Fibroblast of skin of abdomen (primary cell): ENCODE results near the gene BAHCC1.

Experiments used
- DNase-seq: peaks from one replicate; pipeline ENCODE4 v3.0.0-alpha.2; 2013

BAHCC1 gene

GRCh38 chr17:81398832-81399411 lies 3.7 kb downstream of the BAHCC1 start:
- DNase-seq, result no peak

DNA sequence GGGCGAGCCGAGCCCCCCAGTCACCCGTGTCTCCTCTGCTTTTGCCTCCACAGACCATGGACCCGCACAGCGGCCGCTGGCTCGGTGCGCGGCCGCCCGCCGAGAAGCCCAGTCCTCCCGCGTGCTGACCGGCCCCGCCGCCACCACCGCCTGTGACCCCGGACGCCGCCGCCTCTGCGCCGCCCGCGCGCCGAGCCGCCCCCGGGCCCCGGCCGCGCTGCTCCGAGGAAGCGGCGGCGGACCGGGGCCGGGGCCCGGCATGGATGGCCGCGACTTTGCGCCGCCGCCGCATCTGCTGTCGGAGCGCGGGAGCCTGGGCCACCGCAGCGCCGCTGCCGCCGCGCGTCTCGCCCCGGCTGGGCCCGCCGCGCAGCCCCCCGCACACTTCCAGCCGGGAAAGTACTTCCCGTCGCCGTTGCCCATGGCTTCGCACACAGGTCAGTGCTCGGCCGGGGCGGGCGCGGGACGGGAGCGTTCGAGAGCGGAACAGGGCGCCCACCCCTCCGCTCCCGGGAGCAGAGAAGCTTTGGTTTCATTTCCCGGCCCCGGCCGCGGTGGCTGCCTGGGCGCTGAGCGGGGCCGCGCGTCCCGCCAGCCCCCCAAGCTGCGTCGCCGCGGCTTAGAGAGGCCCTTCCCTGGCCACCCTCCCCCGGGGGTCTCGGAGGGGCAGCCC lies 4.4 kb downstream of the BAHCC1 start:
- no peak for DNase-seq

DNA sequence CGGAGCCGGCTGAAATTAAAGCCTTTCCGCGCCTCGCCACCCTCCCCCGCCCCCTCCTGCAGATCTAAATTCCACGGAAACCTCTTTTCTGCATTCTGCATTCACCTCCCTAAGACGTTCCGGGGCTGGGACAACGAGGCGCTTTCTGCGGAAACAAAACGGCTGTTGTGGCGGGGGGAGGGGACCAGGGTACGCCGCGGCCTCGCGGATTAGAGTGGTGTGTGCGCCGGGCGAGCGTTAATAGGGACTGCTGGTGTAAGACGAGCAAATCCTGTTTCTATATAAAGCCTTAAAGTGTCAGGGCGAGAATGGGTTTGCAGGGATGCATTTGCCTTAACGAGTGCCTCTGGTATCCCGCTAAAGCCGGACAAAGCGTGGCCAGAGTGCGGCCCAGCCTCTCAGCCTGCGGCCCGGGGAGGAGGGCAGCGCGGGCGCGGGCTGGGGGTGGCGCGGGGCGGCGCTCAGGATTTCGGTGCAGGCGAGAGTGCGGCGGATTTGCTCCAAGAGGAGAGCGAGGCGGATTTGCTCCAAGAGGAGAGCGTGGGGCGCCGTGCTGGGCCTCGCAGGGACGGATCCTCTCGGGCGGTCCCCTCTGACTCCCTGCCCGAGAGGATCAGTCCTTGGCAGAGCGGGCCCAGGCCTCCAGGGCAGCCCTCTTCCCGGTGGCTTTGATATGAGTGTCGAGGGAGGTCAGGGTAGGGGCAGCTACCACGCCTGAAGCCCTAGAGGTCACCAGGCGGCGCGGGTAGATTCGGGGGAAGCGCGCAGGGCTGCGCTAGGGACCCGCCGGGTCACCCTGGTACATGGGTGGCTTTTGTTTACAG lies 5.1 kb downstream of the BAHCC1 start:
- DNase-seq, result peak; percentile 71

- DNase-seq, result no peak
Measured at GRCh38 chr17:81400996-81401722, 5.9 kb downstream of the BAHCC1 start.

DNA sequence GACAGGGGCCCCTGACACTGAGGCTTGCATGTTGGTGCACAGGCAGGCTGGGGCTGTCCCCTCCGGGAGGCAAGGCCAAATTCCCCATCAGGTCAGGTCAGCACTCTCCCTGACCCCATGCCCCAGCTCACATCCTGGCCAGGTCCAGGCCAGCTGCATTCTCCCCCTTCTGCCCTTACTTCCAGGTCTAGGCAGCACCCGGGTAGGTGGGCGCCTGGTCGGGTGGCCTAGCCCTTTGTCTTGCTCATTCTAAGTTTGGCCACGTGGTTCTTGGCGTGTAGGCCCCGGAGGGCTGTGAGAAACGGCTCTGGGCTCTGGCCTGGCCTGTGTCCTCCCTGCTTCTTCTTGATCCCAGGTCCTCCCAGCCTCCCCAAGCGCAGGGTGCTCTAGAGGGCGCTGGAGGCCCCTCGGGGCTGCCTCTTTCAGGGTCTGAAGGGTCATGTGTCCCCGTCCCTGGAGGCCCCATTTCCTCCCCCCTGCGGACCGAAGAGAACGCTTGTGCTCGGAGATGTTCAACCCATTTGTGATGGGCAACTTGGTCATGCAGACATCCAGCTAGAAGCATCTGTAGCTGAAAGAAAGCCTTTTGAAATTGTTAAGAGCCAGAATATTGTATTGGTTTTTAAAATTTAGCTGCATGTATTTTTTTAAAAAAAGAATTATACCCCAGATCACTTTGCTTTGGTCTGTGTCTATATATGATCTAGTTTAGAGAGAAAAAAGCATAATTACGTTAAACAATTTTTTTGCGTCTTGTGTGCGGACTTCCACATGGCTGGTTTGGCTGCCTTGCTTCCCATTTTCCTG lies 6.7 kb downstream of the BAHCC1 start:
- peak; percentile 54 for DNase-seq

GRCh38 chr17:81402530-81402941 lies 7.3 kb downstream of the BAHCC1 start:
- DNase-seq, result no peak

- DNase-seq, result peak; percentile 60
Measured at GRCh38 chr17:81402981-81403467, 7.8 kb downstream of the BAHCC1 start.

GRCh38 chr17:81403671-81404534 lies 8.6 kb downstream of the BAHCC1 start:
- DNase-seq, result peak; percentile 43

DNA sequence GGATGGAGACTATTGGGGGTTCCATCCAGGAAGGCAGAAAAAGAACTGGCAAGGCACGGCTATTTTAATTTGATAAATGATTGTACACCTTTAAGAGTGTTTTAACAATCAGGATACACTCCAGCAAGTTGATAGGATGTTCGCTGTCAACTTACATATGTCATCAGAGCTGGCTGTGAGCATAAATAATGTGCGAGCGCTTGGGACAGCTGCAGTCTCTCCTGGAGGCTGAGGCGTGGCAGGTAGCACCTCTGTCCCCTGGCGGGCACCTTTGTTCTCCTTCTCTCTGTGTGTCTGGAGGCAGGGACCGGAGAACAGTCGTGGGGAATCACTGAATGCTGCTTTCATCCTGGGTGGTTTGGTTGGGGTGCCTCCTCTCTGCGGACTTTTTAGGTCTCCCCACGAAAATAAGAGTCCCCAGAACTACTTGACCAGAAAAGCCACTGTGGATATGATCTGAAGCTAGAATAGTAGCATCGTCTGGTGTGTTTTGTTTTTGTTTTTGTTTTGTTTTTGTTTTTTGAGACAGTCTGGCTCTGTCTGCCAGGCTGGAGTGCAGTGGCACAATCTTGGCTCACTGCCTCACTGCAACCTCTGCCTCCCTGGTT lies 9.4 kb downstream of the BAHCC1 start:
- no peak for DNase-seq

GRCh38 chr17:81405411-81405872 lies 10.2 kb downstream of the BAHCC1 start:
- peak; percentile 80 for DNase-seq

GRCh38 chr17:81406117-81406953 lies 11.1 kb downstream of the BAHCC1 start:
- no peak for DNase-seq

DNA sequence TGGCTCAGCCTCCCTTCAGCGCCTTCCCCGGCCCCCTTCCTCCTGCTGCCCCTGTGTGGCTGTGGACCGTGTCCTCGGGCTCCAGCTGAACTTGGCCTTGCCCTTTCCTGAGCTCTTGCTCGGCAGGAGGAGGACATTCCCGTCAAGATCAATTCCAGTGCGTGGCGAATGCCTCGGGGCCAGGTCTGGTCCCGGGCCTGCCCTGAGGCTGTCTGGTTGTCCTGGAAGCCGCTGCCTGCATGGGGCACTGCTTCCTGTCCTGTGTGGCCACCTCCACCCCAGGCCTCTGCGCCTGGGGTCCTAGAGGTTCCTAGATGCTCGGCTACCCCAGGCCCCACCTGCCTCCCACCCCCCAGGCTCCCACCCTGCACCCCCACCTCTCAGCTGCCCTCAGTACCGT lies 12.8 kb downstream of the BAHCC1 start:
- DNase-seq, result no peak

DNA sequence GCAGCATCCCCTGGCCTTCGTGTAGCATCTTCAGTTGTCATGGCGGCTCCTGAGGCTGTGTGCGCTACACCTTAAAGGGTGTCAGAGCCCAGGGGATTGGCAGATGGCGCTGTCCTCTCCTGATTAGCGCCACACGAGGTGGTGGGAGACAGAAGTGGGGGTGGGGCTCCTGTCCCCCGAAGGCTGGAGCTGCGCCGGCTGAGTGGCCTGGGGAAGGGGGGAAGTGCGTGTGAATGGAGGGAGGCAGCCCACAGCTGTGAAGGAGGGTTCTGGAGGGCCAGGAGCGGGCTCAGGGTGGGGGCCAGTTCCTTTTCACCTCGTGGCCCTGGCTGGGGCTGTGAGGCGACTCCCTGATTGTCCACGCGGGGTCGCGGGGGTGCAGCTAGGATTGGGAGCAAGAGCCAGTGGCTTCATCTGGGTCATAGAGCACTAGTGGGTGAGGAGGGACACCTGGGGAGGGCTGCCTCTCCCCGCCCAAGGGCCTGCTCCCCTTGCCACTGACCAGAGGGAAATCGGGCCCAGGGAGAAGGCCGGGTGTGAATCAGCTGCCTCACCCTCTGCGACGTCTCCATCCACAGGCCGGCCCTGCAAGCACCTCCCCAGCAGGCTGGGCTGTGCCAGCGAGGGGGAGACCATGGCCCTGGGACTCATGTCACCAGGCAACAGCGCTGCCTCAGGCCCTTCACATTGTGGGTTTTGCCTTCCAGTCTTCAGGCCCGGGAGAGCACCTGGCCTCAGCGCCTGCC lies 14.1 kb downstream of the BAHCC1 start:
- DNase-seq, result no peak

DNA sequence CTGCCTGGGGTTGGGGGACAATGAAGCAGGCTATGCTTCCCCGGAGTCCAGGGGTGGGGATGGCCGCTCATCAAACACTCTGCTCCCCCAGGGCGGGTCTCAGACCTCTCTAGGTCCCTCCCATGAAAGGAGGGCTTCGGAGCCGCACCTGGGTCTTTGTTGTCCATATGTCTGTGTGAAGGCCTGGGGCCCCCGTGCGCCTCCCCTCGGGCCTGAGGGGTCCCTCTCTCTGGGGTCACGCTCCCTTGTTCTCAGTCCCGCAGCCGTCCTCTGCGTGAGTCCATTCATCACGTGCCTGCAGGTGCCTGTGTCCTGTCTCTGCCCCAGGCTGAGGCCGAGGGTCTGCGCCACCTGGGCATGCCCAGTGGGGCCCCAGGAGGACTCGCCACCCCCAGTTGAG lies 15.6 kb downstream of the BAHCC1 start:
- no peak for DNase-seq

DNA sequence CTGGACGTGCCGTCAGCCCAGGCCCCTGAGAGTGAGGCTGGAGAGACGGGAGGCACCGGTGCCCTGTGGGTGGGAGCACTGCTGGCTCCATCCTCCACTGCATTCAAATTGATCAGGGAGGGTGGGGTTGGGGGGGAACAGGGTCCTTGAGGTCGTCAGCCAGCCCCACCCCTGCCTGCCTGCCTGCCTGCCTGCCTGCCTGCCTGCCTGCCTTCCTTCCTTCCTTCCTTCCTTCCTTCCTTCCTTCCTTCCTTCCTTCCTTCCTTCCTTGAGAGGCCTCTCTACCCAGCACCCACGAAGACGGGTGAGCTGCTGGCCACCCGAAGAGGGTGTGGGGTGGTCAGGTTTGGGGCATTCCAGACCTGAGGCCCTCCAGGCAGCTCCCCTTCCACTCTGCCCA lies 16.0 kb downstream of the BAHCC1 start:
- no peak for DNase-seq

DNA sequence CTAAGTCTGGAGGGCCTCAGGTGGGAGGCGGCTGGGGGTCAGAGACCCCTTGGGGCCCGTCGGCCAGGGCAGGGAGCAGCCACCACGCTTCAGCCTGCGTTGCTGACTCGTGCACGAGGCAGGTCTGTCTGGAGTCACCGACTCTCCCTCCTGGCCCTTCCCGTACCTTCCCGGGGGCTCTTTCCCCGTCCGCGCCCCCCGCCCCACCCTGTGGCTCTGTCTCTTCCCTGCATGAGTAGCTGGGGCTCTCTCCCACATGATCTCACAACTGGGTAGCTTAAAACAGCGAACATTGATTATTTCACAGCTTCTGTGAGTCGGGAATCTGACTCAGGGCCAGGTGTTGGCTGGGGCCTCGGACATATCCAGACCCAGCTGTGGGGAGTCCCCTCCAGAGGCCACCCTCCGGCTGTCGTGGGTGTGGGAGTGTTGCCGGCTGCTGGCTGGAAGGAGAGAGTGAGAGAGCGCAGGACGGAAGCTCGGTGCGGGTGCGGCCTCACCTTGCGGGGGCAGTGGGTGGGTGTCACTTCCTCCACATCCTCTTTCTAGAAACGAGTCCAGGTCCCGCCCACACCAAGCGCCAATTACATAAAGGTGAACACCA lies 17.3 kb downstream of the BAHCC1 start:
- DNase-seq, result no peak

DNA sequence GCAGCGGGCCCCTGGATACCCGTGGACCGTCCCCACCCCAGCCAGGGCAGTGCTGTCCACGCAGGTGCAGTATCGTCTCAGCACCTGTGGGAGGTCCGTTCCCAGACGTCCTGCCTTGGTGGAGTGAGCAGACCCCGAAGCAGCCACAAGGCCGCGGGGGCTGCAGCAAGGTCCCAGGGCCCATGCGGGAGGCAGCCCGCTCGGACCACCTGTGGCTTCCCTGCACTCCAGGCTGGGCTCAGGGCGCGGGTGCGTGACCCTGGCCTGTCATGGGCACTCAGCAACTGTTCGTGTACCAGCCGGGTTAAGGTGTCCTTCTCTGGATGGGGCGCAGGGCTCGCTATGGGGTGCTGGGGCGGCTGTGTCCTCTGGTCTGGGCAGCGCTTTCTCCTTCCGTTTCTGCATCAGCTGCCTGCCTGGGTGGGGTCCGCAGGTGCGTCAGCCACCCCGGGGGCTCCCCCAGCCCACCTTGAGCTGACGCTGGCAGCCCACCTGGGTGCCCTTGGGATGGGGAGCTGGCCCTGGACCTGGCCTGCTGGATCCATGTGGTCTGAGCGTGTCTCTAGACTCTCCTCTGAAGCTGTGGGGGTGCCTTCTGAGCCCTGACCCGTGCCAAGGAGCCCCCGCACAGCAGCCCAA lies 18.4 kb downstream of the BAHCC1 start:
- DNase-seq, result no peak
